Activated CD8-positive, alpha-beta memory T cell treated with anti-CD3 and anti-CD28 coated beads for 24 hours (primary cell): ENCODE results near the gene CYB561D1.

Experiments used
- DNase-seq: peaks from one replicate; pipeline ENCODE4 v3.0.0-alpha.2; 2020

CYB561D1 gene

GRCh38 chr1:109531826-109532364 lies 38.0 kb downstream of the CYB561D1 start:
- no peak for DNase-seq

GRCh38 chr1:109532365-109533136 lies 38.7 kb downstream of the CYB561D1 start:
- DNase-seq: peak; percentile 98

- no peak for DNase-seq
Observed at GRCh38 chr1:109534307-109534858, 40.5 kb downstream of the CYB561D1 start.

- no peak for DNase-seq
Observed at GRCh38 chr1:109535481-109535880, 41.6 kb downstream of the CYB561D1 start.

GRCh38 chr1:109535971-109536491 lies 42.1 kb downstream of the CYB561D1 start:
- no peak for DNase-seq

- no peak for DNase-seq
Observed at GRCh38 chr1:109537450-109538178, 43.7 kb downstream of the CYB561D1 start.

- DNase-seq: no peak
Observed at GRCh38 chr1:109538827-109539555, 45.1 kb downstream of the CYB561D1 start.

- DNase-seq: no peak
Observed at GRCh38 chr1:109539676-109540075, 45.8 kb downstream of the CYB561D1 start, which contains the start of gene GPR61. TSS of gene GPR61 (plus strand) at chr1:109539872. CDS start at chr1:109543023, 3,151 bp downstream.

- DNase-seq: no peak
Observed at GRCh38 chr1:109541102-109541501, 47.2 kb downstream of the CYB561D1 start.

GRCh38 chr1:109542657-109543056 lies 48.8 kb downstream of the CYB561D1 start:
- no peak for DNase-seq

- DNase-seq: no peak
Observed at GRCh38 chr1:109543283-109543987, 49.5 kb downstream of the CYB561D1 start.

- peak; percentile 46 for DNase-seq
Observed at GRCh38 chr1:109543988-109544735, 50.3 kb downstream of the CYB561D1 start.

GRCh38 chr1:109546311-109547109 lies 52.6 kb downstream of the CYB561D1 start:
- DNase-seq: peak; percentile 92

- DNase-seq: no peak
Observed at GRCh38 chr1:109547463-109548320, 53.8 kb downstream of the CYB561D1 start.

GRCh38 chr1:109548321-109549267 lies 54.7 kb downstream of the CYB561D1 start, which contains the start of gene GNAI3:
TSS of gene GNAI3 (plus strand) at chr1:109548615. CDS start at chr1:109548721, 106 bp downstream.
- DNase-seq: peak; percentile 95
